IPS-18a (cell line): ENCODE results near the gene ERICH6.
"Not testable (repeated sequence)": the region's sequence is repeated elsewhere in the genome, so short reads cannot be mapped to it uniquely, and the experiment has no call there.

ENCODE experiments used
- H3K27ac ChIP-seq: one replicate; pipeline ENCODE4 v1.5.1; 2013; ENCODE audit warnings: low read length
- H3K27me3 ChIP-seq: one replicate; pipeline ENCODE4 v1.6.1; 2013; ENCODE audit warnings: mild to moderate bottlenecking, low read length; ENCODE audit not compliant: control insufficient read depth, insufficient read depth
- H3K36me3 ChIP-seq: one replicate; pipeline ENCODE4 v1.6.1; 2013; ENCODE audit warnings: low read depth, low read length; ENCODE audit not compliant: control insufficient read depth
- H3K4me1 ChIP-seq: one replicate; pipeline ENCODE4 v1.6.1; 2013; ENCODE audit warnings: low read depth, low read length; ENCODE audit not compliant: control insufficient read depth
- H3K4me3 ChIP-seq: one replicate; pipeline ENCODE4 v1.5.1; 2013; ENCODE audit warnings: low read length
- H3K9ac ChIP-seq: one replicate; pipeline ENCODE4 v1.6.1; 2013; ENCODE audit warnings: mild to moderate bottlenecking, low read length, moderate library complexity
- H3K9me3 ChIP-seq: one replicate; pipeline ENCODE4 v1.6.1; 2013; ENCODE audit warnings: low read depth, low read length; ENCODE audit not compliant: control insufficient read depth

ERICH6 gene

GRCh38 chr3:150626148-150626930 is 77.4 kb downstream of the ERICH6 start:
- no peak overlapping the region for H3K9ac ChIP-seq
- peaks cover 46% of the 10 kb centered on the region for H3K36me3 ChIP-seq
- H3K27me3 ChIP-seq: no peaks in the 10 kb centered on the region

GRCh38 chr3:150623945-150624344 is 79.8 kb downstream of the ERICH6 start:
- peaks cover 39% of the 10 kb centered on the region for H3K36me3 ChIP-seq
- no peaks in the 10 kb centered on the region for H3K9me3 ChIP-seq
- H3K4me3 ChIP-seq: no peak overlapping the region
- H3K27me3 ChIP-seq: no peaks in the 10 kb centered on the region
- H3K4me1 ChIP-seq: no peaks in the 10 kb centered on the region
- H3K9ac ChIP-seq: no peak overlapping the region
- H3K27ac ChIP-seq: no peak overlapping the region

More at GRCh38 chr3:150626148-150626930, 77.4 kb downstream of the ERICH6 start:
- H3K27ac ChIP-seq: no peak overlapping the region
- no peaks in the 10 kb centered on the region for H3K9me3 ChIP-seq
- no peak overlapping the region for H3K4me3 ChIP-seq
- H3K4me1 ChIP-seq: no peaks in the 10 kb centered on the region

- H3K4me1 ChIP-seq, H3K9ac ChIP-seq, H3K9me3 ChIP-seq, H3K27me3 ChIP-seq, H3K27ac ChIP-seq, H3K4me3 ChIP-seq: not testable (repeated sequence)
- H3K36me3 ChIP-seq: peaks cover 30% of the 10 kb centered on the region
Observed at GRCh38 chr3:150622955-150623354, 80.8 kb downstream of the ERICH6 start.

GRCh38 chr3:150620002-150620689 is 83.6 kb downstream of the ERICH6 start:
- Histone ChIP-seq H3K27me3 (no peaks in the 10 kb centered on the region), H3K4me1 (no peaks in the 10 kb centered on the region), H3K9ac (no peak overlapping the region), H3K27ac (no peak overlapping the region), H3K9me3 (no peaks in the 10 kb centered on the region), H3K36me3 (peaks cover 8% of the 10 kb centered on the region), H3K4me3 (no peak overlapping the region)

- no peak overlapping the region for H3K27ac ChIP-seq
- H3K27me3 ChIP-seq: no peaks in the 10 kb centered on the region
- H3K4me1 ChIP-seq: no peaks in the 10 kb centered on the region
- H3K4me3 ChIP-seq: no peak overlapping the region
- no peak overlapping the region for H3K9ac ChIP-seq
- peaks cover 10% of the 10 kb centered on the region for H3K36me3 ChIP-seq
- no peaks in the 10 kb centered on the region for H3K9me3 ChIP-seq
Observed at GRCh38 chr3:150613709-150614480, 89.8 kb downstream of the ERICH6 start.

- Histone ChIP-seq H3K4me1 (peaks cover under 1% of the 10 kb centered on the region), H3K4me3 (no peak overlapping the region), H3K36me3 (peaks cover 10% of the 10 kb centered on the region)
Observed at GRCh38 chr3:150613034-150613433, 90.7 kb downstream of the ERICH6 start.

GRCh38 chr3:150612494-150612893 is 91.2 kb downstream of the ERICH6 start:
- H3K27ac ChIP-seq: no peak overlapping the region
- no peak overlapping the region for H3K4me3 ChIP-seq
- H3K27me3 ChIP-seq: no peaks in the 10 kb centered on the region
- peaks cover 5% of the 10 kb centered on the region for H3K4me1 ChIP-seq
- no peak overlapping the region for H3K9ac ChIP-seq
- peaks cover 10% of the 10 kb centered on the region for H3K36me3 ChIP-seq
- no peaks in the 10 kb centered on the region for H3K9me3 ChIP-seq

More at GRCh38 chr3:150613034-150613433, 90.7 kb downstream of the ERICH6 start:
- Histone ChIP-seq H3K27me3 (no peaks in the 10 kb centered on the region), H3K9me3 (no peaks in the 10 kb centered on the region), H3K9ac (no peak overlapping the region), H3K27ac (no peak overlapping the region)

- H3K27me3 ChIP-seq: no peaks in the 10 kb centered on the region
- no peak overlapping the region for H3K27ac ChIP-seq
- H3K9ac ChIP-seq: no peak overlapping the region
- H3K36me3 ChIP-seq: peaks cover 10% of the 10 kb centered on the region
- H3K4me1 ChIP-seq: peaks cover 13% of the 10 kb centered on the region
- no peak overlapping the region for H3K4me3 ChIP-seq
- H3K9me3 ChIP-seq: no peaks in the 10 kb centered on the region
Observed at GRCh38 chr3:150611666-150612065, 92.1 kb downstream of the ERICH6 start.

- H3K4me1 ChIP-seq: peaks cover 17% of the 10 kb centered on the region
Observed at GRCh38 chr3:150610785-150611184, 92.9 kb downstream of the ERICH6 start.

GRCh38 chr3:150609988-150610387 is 93.7 kb downstream of the ERICH6 start:
- H3K4me3 ChIP-seq: no peak overlapping the region
- H3K4me1 ChIP-seq: peaks cover 23% of the 10 kb centered on the region
- no peak overlapping the region for H3K9ac ChIP-seq
- no peaks in the 10 kb centered on the region for H3K27me3 ChIP-seq
- peaks cover 18% of the 10 kb centered on the region for H3K36me3 ChIP-seq
- H3K9me3 ChIP-seq: no peaks in the 10 kb centered on the region
- no peak overlapping the region for H3K27ac ChIP-seq

More at GRCh38 chr3:150610785-150611184, 92.9 kb downstream of the ERICH6 start:
- Histone ChIP-seq H3K36me3 (peaks cover 16% of the 10 kb centered on the region), H3K9ac (no peak overlapping the region), H3K27ac (no peak overlapping the region), H3K9me3 (no peaks in the 10 kb centered on the region), H3K27me3 (no peaks in the 10 kb centered on the region), H3K4me3 (no peak overlapping the region)
